Activated CD8-positive, alpha-beta memory T cell treated with anti-CD3 and anti-CD28 coated beads, Interleukin-2, amount 50 U/mL, for 1 hour (primary cell): Measurements from ENCODE around the gene GCNT3.
"Not testable (repeated sequence)": the region's sequence is repeated elsewhere in the genome, so short reads cannot be mapped to it uniquely, and the experiment has no call there.

ENCODE experiments used
- DNase-seq: peaks from one replicate; pipeline ENCODE4 v3.0.0-alpha.2; 2020; ENCODE audit errors: extremely low read depth

GCNT3 gene

DNA sequence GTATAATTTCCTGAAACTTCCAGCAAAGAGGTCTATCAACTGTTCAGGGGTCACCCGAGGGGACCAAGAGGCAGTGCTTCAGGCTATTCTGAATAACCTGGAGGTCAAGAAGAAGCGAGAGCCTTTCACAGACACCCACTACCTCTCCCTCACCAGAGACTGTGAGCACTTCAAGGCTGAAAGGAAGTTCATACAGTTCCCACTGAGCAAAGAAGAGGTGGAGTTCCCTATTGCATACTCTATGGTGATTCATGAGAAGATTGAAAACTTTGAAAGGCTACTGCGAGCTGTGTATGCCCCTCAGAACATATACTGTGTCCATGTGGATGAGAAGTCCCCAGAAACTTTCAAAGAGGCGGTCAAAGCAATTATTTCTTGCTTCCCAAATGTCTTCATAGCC is 6.8 kb downstream of the GCNT3 start:
- DNase-seq = no peak

DNA sequence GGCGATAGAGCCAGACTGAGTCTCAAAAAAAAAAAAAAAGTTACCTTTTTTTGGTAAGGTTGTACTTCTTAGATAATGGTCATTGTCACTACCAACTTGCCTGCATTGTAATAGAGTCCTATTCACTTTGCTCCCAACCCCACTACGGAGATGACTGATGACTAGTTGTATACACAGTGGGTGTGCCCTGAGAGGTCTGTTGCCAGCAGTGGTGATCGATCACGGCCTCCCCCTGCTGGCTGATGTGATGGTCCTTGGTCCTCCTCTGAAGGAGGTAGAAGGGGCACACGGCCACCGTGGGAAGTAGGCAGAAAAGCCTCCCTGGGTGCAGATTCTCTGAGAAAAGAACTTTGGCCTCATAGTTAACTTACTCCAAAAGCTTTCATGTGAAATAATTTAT is 10.7 kb downstream of the GCNT3 start:
- DNase-seq = no peak

- no peak for DNase-seq
These were observed 21.1 kb downstream of the GCNT3 start for GRCh38 chr15:59632714-59633113.

DNA sequence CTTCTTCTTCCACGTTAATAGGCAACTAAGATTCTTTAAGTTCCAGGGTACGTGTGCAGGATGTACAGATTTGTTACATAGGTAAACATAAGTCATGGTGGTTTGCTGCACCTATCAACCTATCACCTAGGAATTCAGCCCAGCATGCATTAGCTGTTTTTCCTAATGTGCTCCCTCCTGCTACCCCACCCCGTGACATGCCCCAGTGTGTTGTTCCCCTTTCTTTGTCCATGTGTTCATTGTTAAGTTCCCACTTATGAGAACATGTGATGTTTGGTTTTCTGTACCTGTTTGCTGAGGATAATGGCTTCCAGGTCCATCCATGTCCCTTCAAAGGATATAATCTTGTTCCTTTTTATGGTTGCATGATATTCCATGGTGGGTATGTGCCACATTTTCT is 24.6 kb downstream of the GCNT3 start:
- DNase-seq = no peak

GRCh38 chr15:59637507-59637906 is 25.9 kb downstream of the GCNT3 start:
- DNase-seq = not testable (repeated sequence)

GRCh38 chr15:59642351-59642750 is 30.8 kb downstream of the GCNT3 start:
- DNase-seq = no peak

DNA sequence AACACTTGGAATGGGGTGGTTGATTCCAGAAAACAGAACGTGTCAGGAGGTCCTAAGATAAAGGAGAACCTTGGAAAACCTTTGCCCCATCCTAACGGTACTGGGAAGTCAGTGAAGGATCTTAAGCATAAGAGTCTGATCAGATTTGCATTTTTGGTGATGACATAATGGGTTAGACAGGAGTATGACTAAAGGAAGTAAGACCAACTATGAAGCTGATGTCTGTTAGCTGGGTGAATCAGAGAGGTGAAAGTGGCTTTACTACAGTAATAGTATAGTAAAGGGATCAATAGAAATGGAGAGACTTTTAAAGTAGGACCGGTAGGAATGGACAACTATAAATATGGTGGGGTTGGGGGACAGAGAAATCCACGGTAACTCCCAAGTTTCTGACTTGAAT is 33.2 kb downstream of the GCNT3 start:
- no peak for DNase-seq

DNA sequence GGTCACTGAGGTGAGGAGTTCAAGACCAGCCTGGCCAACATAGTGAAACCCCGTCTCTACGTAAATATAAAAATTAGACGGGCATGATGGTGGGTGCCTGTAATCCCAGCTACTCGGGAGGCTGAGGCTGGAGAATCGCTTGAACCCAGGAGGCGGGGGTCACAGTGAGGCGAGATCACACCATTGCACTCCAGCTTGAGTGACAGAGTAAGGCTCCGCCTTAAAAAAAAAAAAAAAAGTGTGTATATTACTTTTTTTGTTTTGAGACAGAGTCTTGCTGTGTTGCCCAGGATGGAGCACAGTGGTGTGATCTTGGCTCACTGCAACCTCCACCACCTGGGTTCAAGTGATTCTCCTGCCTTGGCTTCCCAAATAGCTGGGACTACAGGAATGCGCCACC is 34.2 kb downstream of the GCNT3 start:
- DNase-seq = not testable (repeated sequence)

- DNase-seq = no peak
These were observed 34.7 kb downstream of the GCNT3 start for GRCh38 chr15:59646277-59646676.

DNA sequence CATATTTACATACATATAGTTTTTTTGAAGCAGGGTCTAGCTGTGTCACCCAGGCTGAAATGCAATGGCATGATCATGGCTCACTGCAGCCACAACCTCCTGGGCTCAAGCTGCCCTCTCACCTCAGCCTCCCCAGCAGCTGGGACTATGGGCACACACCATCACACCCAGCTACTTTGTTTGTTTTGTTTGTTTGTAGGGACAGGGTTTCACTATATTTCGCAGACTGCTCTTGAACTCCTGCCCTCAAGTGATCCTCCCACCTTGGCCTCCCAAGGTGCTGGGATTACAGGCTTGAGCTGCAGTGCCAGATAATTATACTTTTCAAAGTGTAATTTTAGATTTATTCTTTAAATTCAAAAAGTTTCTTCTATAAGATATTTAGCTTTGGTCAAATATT is 35.5 kb downstream of the GCNT3 start:
- DNase-seq = no peak

DNA sequence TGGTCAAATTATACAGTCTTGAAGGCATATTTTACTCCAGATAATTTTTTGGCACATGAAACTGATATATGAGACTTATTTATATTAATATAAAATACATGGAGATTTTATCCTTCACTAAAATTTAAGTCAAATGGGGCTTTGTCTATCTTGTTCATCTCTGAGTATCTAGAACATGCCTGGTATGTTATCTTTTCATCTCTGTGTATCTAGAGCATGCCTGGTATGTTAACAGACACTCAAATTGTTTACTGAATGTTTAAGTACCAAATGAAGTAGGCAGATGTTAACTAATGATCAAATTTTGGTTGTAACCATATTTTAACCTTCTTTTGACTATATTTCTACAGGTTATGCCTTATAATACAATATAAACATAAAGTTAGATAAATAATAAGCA is 38.0 kb downstream of the GCNT3 start:
- DNase-seq = no peak

GRCh38 chr15:59654046-59654445 is 42.5 kb downstream of the GCNT3 start:
- no peak for DNase-seq

- peak; percentile 68 for DNase-seq
These were observed 45.5 kb downstream of the GCNT3 start, which contains the start of gene GTF2A2 for GRCh38 chr15:59656897-59657634. Gene GTF2A2, minus strand, starts transcription at chr15:59657515. Its CDS starts 5,238 bp downstream, at chr15:59652277.

GRCh38 chr15:59657635-59658125 is 46.1 kb downstream of the GCNT3 start:
- no peak for DNase-seq

- no peak for DNase-seq
These were observed 47.8 kb downstream of the GCNT3 start for GRCh38 chr15:59659366-59659765.

DNA sequence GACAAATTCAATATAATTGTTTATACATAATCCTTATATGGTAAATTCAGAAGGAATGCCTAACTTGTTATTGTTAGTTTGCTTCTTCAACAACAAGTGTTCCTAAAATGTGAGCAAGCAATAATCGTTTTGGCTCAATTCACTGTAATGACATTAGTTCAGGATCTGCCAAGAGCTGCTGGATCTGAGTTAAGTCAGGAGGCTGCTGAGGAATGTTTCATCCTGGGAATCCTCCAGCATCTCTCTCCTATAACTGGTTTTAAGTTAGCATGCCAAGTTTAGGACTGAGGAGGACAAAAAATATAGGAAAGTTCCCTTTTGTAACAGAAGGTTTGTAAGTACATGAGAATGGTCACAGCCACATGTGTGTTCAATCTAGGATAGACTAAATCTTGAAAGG is 50.7 kb downstream of the GCNT3 start:
- DNase-seq = no peak

DNA sequence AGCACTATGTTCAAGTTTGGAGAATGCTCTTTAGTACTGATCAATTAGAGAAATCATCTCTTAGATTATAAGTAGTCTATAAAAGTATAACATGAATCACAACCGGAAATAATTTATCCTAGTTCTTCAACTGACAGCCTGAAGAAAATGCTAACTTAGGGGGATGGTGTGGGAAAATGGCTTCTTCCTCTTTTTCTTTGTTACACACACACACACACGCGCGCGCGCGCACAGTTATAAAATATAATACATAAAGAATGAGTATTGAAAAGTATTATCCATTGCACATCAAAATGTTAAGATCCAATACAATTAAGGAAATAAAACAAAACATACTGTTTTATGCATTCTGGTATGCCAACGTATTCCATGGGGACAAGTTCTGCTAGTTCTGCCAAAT is 57.0 kb downstream of the GCNT3 start:
- no peak for DNase-seq
